ENCODE results near the gene ULBP2.
A peak's percentile ranks its signal among the peaks of the same experiment; 100 is the strongest.
"Not testable (repeated sequence)": the region's sequence is repeated elsewhere in the genome, so short reads cannot be mapped to it uniquely, and the experiment has no call there.

The ULBP2 gene, protein sequence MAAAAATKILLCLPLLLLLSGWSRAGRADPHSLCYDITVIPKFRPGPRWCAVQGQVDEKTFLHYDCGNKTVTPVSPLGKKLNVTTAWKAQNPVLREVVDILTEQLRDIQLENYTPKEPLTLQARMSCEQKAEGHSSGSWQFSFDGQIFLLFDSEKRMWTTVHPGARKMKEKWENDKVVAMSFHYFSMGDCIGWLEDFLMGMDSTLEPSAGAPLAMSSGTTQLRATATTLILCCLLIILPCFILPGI

DNA sequence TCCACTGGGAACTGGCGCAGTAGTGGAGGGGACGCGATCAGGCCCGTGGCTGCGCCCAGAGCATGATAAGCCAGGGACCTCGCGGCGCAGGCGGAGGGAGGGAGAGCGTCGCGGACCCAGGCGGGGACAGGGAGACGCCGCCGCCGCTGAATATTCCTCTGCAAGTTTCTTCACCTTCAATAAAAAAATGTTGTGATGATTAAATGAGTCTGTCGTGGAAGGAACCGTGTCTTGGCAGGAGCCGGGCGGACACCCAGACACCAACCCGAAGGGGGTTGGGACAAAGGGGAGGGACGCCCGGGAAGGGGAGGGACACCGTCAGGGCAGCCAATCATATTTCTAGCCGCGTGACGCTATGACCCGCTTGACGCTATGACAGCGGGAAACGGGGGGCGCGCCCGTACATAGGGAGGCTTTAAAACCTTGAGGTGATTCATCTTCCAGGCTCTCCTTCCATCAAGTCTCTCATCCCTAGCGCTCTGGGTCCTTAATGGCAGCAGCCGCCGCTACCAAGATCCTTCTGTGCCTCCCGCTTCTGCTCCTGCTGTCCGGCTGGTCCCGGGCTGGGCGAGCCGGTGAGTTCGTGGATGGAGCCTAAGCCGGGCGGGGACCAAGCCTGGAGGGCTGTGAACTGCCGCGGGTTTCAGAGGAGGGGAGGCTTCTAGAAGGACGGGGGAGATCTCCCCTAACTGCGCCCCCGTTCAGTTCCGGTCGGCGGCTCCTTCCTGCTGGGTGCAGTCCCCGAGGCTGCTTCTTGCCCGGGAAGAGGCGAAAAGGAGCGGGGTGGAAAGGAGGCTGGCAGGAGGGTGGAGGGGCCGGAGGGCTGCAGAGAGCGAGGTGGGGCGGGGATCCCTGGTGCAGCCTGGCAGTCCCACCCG, at the start of gene ULBP2:
ULBP2 (plus strand) TSS at position 432 of the 878 bp plus-strand sequence; CDS start at position 491, 59 bp downstream.
- DNase-seq (ENCODE audit: low read depth), result peak; percentile 65

DNA sequence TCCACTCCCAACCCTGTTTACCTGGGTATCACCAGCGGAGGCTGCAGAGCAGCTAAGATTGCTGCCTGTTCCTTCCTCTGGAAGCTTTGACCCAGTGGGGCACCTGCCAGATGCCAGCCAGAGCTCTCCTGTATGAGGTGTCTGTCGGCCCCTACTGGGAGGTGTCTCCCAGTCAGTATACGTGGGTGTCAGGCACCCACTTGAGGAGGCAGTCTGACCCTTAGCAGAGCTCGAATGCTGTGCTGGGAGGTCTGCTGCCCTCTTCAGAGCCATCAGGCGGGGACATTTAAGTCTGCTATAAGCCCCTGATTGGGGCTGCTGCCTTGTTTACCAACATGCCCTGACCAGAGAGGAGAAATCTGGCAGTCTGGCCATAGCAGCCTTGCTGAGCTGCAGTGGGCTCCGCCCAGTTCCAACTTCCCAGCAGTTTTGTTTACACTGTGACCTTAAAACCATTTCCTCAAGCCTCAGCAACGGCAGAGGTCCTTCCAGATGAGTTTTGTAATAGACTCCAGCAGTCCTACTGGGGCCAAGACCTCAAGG, 46.7 kb upstream of the ULBP2 start:
- DNase-seq (ENCODE audit: low read depth), result no peak

DNA sequence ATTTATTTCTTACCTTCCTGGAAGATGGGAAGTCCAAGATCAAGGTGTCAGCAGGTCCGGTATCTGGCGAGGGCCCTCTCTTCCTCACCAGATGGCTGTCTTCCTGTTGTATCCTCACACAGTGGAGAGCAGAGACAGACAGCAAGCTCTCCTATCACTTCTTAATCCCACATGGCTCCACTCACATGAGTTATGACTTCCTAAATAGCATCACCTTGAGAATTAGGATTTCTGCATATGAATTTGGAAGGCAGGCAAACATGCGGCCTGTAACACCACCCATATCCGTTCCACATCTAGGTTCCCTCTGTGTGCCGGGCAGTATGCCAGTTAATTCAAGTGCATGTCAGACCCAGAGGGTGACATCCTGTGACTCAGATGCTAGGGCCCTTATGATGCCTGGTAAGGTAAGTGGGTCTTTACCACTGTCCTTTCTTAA, 46.0 kb upstream of the ULBP2 start:
- no peak for DNase-seq (ENCODE audit: low read depth)

DNA sequence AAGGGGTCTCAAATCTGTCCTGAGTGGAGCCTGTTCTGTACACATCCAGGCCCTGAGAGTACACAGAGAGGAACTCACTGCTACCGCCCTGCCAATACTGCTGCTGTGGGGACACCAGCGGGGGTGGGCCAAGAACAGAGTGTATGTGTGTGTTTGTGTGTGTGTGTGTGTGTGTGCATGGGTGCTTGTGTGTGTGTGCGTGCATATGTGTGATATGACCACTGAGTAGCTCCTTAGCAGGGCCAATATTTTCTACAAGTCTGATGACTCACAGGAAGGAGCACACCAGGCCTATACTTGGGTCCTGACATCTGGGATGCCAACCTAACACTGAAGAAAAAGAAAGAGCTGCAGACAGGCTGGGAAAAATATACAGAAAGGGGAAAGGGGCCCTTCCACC, 45.3 kb upstream of the ULBP2 start:
- DNase-seq (ENCODE audit: low read depth), result no peak

DNA sequence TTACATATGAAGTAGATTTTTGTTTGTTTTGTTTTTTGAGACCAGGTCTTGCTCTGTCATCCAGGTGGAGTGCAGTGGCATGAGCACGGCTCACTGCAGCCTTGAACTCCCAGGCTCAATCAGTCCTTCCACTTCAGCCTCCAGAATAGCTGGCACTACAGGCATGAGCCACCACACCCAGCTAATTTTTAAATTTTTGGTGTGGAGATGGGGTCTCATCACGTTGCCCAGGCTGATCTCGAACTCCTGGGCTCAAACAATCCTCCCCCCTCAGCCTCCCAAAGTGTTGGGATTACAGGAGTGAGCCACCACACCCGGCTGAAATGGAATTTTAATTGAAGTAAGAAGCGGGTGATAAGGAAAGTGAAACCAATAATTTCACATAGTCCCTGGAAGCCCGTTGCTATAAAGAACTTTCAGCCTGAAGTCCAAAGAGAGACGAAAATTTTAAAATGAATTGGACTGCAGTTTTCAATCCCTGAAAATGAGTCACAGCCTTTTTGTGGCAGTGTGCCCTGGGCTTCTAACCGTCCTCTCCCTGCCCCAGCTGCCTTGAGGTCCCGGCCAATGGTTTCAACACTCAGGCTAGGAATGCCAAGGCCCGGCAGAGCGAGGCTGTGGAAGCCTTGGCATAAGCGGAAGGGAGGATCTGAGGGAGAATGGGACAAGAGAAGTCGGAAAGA, 44.7 kb upstream of the ULBP2 start:
- DNase-seq (ENCODE audit: low read depth), result no peak

DNA sequence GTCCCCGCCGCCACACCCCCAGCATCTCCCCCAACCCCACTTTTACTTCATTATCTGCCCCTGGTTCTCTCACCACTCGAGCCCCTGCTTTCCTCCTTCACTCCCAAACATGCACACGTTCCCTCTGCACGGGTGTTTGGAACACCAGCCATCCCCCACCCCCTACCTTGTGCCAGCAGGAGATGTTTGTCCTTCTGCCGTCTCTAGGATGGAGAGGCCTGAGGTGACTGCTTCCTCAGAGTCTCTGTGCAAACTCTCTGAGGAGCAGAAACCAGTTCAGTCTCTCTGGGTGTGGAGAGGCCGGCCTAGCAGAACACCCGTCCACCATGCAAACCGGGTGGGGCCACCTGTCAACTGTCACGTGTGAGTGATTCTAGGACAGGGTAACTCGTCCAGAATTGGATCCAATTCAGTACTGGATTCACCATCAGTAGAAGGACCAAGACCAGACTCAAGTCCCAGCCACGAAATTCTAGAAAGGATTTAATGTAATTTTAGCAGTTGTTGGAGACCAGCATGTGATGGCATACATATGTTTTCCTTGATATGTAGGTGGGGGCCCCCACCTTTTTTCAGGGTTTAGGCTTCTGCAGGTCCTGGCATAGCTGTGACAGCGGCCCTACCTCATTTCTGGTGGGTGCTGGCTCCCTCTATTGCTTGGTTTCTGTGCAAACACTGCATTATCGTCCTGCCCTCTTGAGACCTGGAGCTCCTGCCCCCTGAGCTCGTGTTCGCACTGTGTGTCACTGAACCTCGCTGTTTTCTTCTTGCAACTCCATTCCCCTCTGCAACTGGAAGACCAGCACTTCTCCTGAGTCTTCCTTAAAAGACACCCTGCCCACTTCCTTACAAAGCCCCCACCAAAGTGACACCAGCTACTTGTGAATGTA, 43.7 kb upstream of the ULBP2 start, which contains the start of gene RAET1E:
RAET1E (minus strand) TSS at position 259 of the 890 bp plus-strand sequence. CDS start 7,212 bp downstream, outside the sequence.
- no peak for DNase-seq (ENCODE audit: low read depth)

DNA sequence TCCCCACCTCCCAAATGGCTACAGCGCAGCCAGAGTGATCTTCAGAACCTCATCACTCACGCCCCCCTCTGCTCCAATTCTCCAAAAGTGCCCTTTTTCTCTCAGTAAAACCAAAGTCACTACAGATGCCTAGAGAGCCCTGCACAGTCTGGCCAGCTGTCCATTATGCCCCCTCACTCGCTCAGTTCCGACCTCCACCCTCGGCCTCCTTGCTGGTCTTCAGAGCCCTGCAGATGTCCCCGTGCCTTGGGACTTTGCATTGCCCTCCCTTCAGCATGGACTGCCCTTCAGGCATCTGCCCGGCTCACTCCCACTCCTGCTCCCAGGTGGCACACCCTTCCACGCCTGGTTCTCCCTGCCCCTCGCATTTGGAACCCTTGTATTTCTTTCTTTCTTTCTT, 42.8 kb upstream of the ULBP2 start:
- DNase-seq (ENCODE audit: low read depth), result no peak

DNA sequence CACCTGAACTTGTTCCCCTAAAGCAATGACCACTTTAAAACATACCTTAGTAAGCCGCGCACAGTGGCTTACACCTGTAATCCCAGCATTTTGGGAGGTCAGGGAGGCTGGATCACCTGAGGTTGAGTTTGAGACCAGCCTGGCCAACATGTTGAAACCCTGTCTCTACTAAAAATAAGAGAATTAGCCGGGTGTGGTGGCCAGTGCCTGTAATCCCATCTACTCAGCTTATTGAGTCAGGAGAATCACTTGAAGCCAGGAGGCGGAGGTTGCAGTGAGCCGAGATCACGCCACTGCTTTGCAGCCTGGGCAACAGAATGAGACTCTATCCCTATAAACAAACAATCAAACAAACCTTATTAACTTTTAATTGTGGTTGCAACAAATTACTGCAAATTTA, 42.3 kb upstream of the ULBP2 start:
- DNase-seq (ENCODE audit: low read depth), result no peak

DNA sequence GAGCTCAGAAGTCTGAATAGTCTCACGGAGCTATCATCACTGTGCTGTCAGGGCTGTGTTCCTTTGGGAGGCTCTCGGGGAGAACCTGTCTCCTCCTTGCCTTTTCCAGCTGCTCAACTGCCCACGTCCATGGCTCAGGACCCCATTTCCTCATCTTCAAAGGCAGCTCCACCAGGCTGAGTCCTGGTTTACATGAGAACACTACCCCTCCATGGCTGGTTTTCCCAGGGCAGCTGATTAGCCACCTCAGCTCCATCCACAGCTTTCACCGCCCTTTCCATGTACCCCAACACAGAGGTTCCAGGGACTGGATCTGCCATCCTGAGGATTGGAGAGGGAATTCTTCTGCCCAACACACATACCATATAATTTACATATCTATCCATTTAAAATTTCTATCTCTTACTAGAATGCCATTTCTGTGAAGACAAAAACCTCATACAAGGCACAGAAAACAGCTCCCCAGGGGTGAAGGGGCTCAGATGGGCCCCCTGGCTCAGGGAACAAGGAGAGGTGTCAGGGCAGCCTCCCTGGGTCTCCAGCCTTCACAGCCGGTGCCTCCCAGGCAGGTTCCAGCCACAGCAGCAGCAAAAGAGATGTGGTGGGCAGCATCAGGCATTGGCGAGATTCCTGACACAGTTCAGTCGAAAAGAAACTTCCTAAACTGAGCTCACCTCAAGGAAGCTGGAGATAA, 41.7 kb upstream of the ULBP2 start:
- no peak for DNase-seq (ENCODE audit: low read depth)

DNA sequence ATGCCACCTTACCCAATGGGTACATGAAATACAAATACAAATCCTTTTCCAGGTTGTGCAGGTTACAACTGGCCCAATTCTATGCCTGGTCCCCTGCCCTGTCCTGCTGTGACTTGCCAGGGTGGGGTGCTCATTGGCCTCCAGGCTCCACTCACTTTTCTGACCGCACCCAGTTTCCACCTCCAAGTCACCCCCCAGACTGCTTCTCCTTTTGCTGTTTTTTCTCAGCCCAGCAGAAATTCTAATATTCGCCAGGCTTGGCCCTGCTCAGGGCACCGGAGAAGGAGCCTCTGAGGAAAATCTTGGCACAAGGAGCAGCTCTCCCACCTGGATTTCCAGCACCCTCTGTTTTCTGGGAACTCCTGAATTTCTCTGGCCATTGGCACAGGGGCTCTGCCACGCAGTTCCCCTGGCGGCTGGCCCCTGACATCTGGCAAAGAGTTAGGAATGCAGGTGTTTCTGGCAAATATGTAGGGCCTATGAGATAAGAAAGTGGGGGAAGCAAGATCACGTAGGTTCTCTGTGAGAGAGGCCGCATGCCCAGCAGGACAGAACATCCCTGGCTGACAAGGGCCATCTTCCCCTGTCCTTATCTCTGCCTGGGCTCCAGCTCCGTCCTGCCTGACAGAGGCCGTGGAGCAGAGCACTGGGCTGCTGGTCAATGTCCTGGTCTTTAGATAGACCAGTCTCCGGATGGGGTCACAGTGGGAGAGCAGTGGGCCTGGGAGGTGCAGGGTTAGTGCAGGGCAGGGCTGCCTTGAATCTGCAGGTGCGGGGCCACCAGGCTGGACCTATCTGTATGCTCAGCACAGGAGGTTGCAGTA, 41.0 kb upstream of the ULBP2 start:
- no peak for DNase-seq (ENCODE audit: low read depth)

DNA sequence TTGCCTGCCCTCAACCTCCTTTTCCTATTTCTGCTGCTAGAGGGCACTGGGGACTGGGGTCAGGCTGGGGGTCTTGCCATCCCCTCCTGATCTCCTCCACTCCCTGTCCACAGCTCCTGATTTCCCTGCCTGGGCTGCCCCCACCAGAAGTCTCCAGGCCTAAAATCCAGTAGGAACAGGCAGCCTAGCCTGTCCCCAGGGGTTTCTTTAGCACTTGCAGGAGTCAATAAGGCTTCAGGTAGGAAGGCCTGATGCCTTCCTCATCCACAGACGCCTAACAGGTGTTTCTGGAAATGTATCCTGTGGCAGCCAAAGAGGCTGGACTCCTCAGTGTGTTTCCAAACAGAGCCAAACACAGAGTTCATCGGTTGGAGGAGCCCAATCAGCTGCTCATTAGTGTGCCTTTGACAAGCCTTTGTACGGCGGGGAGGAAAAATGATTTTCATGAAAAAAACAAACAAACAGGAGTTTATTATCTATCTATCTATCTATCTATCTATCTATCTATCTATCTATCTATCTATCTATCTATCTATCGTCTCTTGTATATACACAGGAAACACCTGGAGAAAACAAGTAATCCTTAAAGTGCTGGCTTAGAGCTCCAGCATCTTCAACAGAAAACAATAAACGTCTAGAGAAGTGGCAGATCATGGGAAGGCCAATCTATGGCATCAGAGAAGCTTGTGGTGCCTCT, 40.2 kb upstream of the ULBP2 start:
- DNase-seq (ENCODE audit: low read depth), result no peak

DNA sequence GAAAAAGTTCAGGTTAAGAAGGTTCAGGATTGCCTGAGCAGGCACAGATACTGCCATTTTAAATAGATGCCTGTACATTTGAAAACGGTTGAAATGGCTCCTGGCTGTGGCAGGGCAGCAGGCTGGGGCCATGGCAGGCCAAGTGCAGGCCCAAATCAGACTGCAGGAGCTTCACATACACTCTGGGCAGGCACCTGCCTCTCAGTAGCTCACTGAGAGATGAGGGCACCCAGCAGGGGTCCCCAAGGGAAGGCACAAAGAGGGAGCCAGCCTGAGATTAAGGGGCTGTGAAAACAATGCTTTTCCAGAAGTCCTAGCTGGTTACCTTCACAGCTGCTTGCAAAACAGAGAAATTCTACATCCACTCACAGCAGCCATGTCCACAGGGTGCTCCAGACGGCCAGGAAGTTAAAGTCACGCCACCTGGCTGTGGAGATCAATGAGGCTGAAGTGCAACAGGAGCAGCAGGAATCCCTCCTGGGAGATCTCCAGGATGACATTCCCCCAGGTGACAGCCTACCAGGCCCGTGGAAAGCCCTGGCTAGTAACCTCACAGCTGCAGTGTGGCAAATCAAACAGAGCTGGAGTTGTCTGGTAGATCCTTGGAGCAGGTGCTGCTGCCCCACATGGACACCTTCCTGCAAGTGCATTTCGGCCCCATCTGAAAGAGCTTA, 37.7 kb upstream of the ULBP2 start:
- DNase-seq (ENCODE audit: low read depth), result no peak

DNA sequence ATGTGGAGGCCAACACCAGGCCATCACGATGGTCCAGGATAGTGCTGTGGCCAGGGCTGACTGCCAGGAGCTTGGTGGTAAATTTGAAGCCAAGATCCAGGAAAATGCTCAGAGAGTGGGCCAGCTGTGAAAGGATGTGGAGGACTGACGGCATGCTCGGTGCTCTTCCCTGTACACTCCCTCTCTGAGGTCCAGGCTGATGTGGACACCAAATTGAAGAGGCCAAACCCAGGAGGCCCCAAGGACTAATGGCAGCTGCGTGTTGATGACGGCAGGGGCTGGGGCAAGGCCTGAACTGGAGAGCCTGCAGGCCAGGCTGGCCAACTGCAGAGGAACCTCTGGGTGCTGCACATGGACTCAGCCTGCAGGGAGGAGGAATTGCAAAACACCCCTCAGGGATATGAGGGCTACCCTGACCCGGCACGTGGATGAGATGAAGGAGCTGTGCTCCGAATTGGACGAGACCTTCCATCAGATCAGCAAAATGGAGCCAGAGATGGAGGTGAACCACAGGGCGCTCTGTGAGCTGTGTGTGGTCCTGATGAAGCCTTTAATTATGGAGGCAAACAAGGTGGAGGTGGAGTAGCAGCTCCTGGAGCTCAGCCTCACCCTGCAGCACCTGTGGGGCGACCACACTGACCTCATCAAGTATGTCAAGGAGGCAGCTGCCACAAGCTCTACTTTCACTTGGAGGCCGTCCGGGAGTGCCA, 37.0 kb upstream of the ULBP2 start:
- DNase-seq (ENCODE audit: low read depth), result no peak

DNA sequence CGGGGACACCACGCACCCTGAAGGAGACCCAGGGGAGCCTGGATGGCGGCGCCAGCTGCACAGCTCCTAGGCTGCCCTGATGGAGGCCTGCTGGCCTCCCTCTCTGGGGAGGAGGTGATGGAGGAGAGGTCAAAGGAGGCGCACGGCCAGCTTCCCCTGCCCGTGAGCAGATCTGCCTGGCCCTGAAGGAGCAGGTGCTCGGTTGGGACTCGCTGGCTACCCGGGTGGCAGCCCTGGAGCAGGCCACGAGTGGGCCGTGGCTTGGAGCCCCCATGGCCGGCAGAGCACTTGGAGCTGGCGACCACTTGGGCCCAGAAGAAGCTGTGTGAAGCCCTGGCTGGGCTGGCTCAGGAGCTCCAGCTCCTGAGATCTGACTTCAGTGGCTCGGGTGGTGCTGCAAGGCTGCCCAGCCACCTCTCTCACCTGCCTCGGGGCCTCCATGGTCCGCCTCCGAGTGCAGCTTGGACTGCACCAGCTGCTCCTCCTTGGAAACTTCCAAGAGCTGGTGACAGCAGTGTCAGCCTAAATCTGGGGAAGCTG, 36.4 kb upstream of the ULBP2 start:
- no peak for DNase-seq (ENCODE audit: low read depth)

DNA sequence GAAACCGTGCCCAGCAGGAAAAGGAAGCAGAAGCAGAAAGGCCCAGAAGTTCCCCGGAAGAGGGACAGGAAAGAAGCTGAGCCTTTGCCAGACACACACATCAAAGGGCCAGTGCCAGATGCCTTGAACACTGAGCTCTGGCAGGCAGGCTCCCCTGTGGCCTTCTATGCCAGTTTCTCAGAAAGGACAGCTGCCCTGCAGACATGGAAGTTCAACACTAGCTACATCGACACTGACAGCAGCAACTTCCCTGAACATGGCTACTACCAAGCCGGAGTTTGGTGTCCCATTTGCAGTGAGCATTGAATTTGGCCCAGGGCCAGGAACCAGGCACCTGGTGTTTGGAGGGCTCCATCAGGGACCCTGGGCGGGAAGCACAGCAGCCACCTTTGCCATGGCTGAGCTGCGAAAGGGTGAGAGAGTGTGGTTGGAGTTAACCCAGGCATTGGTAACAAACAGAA, 35.9 kb upstream of the ULBP2 start:
- no peak for DNase-seq (ENCODE audit: low read depth)

DNA sequence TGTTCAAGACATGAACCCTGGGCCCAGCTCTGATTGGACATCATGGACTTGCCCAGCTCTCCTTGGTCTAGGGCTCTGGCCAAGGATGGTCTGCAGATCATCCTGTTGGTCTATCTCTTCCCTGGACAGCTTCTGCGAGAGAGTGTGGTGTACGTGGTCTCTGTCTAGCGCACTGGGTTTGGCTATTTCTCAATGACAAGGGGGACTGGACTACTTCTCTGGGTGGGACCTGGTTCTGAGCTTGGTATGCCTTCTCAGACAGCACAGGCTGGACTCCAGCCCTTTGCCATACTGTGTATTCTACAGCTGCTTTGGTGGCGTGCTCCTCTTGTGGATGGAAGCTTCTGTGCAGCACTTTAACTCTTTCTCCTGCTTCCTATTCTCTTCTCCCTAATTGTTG, 35.4 kb upstream of the ULBP2 start:
- DNase-seq (ENCODE audit: low read depth), result no peak

DNA sequence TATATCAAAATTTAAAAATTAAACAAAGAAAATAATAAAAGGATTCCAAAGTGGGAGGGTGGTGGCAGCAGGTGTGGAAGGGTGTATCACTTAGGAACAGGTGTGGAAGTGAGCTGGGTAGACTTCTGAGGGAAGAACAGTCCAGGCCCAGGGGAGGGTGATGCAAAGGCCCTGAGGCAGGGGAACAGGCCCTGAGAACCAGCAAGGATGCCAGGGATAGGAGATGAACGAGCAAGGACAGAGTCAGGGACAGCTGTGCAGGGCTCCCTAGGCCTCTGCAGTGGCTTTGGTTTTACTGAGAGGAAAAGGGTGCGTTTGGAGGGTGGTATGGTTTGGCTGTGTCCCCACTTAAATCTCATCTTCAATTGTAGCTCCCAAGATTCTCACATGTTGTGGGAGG, 34.5 kb upstream of the ULBP2 start:
- no peak for DNase-seq (ENCODE audit: low read depth)

DNA sequence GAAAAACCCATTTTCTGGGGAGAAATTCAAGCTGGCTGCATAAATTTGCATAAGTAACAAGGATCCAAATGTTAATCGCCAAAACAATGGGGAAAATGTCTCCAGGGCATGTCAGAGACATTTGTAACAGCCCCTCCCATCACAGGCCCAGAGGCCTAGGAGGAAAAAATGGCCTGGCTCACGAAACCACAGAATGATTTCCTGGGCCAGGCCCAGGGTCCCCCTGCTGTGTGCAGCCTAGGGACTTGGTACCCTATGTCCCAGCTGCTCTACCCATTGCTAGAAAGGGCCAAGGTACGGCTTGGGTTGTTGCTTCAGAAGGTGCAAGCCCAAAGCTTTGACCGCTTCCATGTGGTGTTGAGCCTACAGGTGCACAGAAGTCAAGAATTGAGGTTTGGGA, 33.3 kb upstream of the ULBP2 start:
- not testable (repeated sequence) for DNase-seq (ENCODE audit: low read depth)
